Measurements from ENCODE around the gene TBCD.

Gene TBCD

GRCh38 chr17:82866590-82867191 is 114.8 kb downstream of the TBCD start:
- no peak overlapping the region for H3K4me3 ChIP-seq (ENCODE audit: low read length)

GRCh38 chr17:82867763-82868325 is 116.0 kb downstream of the TBCD start:
- H3K4me3 ChIP-seq (ENCODE audit: low read length), result no peak overlapping the region
- TF ChIP-seq ZNF274 (IDR thresholded peaks at IDR 0.05; ENCODE audit: low read depth, low read length), result no peak

More at GRCh38 chr17:82866590-82867191, 114.8 kb downstream of the TBCD start:
- no peak for TF ChIP-seq ZNF274 (IDR thresholded peaks at IDR 0.05; ENCODE audit: low read depth, low read length)

GRCh38 chr17:82868715-82869131 is 116.9 kb downstream of the TBCD start:
- no peak for TF ChIP-seq ZNF274 (IDR thresholded peaks at IDR 0.05; ENCODE audit: low read depth, low read length)
- H3K4me3 ChIP-seq (ENCODE audit: low read length), result no peak overlapping the region

GRCh38 chr17:82869536-82869935 is 117.7 kb downstream of the TBCD start:
- TF ChIP-seq ZNF274 (IDR thresholded peaks at IDR 0.05; ENCODE audit: low read depth, low read length), result no peak
- no peak overlapping the region for H3K4me3 ChIP-seq (ENCODE audit: low read length)

GRCh38 chr17:82870091-82870491 is 118.2 kb downstream of the TBCD start:
- TF ChIP-seq ZNF274 (IDR thresholded peaks at IDR 0.05; ENCODE audit: low read depth, low read length), result no peak
- no peak overlapping the region for H3K4me3 ChIP-seq (ENCODE audit: low read length)

GRCh38 chr17:82870541-82870940 is 118.7 kb downstream of the TBCD start:
- no peak for TF ChIP-seq ZNF274 (IDR thresholded peaks at IDR 0.05; ENCODE audit: low read depth, low read length)
- no peak overlapping the region; the same call in 1 of the 2 replicates for H3K4me3 ChIP-seq (ENCODE audit: low read length)

- no peak for TF ChIP-seq ZNF274 (IDR thresholded peaks at IDR 0.05; ENCODE audit: low read depth, low read length)
- H3K4me3 ChIP-seq (ENCODE audit: low read length), result no peak overlapping the region; the same call in 1 of the 2 replicates
These were observed 119.4 kb downstream of the TBCD start for GRCh38 chr17:82871056-82871775.

GRCh38 chr17:82871776-82872561 is 120.1 kb downstream of the TBCD start:
- TF ChIP-seq ZNF274 (IDR thresholded peaks at IDR 0.05; ENCODE audit: low read depth, low read length), result no peak
- no peak overlapping the region; the same call in 1 of the 2 replicates for H3K4me3 ChIP-seq (ENCODE audit: low read length)

- no peak overlapping the region for H3K4me3 ChIP-seq (ENCODE audit: low read length)
- TF ChIP-seq ZNF274 (IDR thresholded peaks at IDR 0.05; ENCODE audit: low read depth, low read length), result no peak
These were observed 121.0 kb downstream of the TBCD start for GRCh38 chr17:82872591-82873520.

- no peak overlapping the region for H3K4me3 ChIP-seq (ENCODE audit: low read length)
- no peak for TF ChIP-seq ZNF274 (IDR thresholded peaks at IDR 0.05; ENCODE audit: low read depth, low read length)
These were observed 121.7 kb downstream of the TBCD start for GRCh38 chr17:82873521-82873920.

- TF ChIP-seq ZNF274 (IDR thresholded peaks at IDR 0.05; ENCODE audit: low read depth, low read length), result no peak
- H3K4me3 ChIP-seq (ENCODE audit: low read length), result no peak overlapping the region
These were observed 122.4 kb downstream of the TBCD start for GRCh38 chr17:82874011-82874835.

- H3K4me3 ChIP-seq (ENCODE audit: low read length), result no peak overlapping the region
- TF ChIP-seq ZNF274 (IDR thresholded peaks at IDR 0.05; ENCODE audit: low read depth, low read length), result no peak
These were observed 123.6 kb downstream of the TBCD start for GRCh38 chr17:82875407-82875856.

All from GM08714 (cell line).